Fibroblast of skin of right biceps (primary cell): ENCODE data around the gene L1CAM.

Source experiments
- DNase-seq: peaks from one replicate; pipeline ENCODE4 v3.0.0-alpha.2; 2013

Gene L1CAM

DNA sequence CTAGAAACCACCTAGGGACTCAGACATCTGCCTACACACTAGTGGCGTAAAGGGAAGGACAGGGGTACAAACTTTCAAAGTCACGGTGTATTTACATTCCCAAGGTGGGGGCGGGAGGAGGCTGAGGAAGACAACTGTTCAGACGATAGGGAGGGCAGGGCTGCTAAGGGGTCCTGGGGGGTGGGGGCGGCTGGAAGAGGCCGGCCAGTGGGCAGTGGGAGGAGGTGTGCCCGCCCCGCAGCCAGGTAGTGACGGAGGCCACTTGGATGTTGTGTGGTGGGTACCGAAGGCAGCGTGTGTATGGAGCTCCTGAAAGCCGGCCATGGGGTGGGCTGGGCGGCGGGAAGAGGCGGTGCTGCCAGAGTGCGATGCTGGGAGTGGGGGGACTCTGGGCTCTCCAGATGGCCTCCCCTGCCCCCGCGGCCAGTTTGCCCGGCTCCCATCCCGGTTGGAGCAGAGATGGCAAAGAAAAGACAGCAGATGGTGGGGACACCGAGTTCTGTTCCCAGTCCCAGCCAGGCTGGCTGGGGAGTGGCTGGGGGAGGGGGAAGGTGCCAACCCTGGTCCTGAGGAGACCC lies 24.2 kb downstream of the L1CAM start:
- no peak for DNase-seq

- DNase-seq, result no peak
Measured at GRCh38 chrX:153861151-153861550, 24.8 kb downstream of the L1CAM start.

- DNase-seq, result no peak
Measured at GRCh38 chrX:153857348-153857903, 28.5 kb downstream of the L1CAM start.

- DNase-seq, result no peak
Measured at GRCh38 chrX:153854702-153855101, 31.3 kb downstream of the L1CAM start.

- no peak for DNase-seq
Measured at GRCh38 chrX:153853902-153854267, 32.1 kb downstream of the L1CAM start.

- no peak for DNase-seq
Measured at GRCh38 chrX:153853180-153853901, 32.6 kb downstream of the L1CAM start.

GRCh38 chrX:153851981-153852380 lies 34.0 kb downstream of the L1CAM start:
- no peak for DNase-seq

- DNase-seq, result no peak
Measured at GRCh38 chrX:153848325-153848724, 37.6 kb downstream of the L1CAM start.

- DNase-seq, result no peak
Measured at GRCh38 chrX:153845842-153846241, 40.1 kb downstream of the L1CAM start.

DNA sequence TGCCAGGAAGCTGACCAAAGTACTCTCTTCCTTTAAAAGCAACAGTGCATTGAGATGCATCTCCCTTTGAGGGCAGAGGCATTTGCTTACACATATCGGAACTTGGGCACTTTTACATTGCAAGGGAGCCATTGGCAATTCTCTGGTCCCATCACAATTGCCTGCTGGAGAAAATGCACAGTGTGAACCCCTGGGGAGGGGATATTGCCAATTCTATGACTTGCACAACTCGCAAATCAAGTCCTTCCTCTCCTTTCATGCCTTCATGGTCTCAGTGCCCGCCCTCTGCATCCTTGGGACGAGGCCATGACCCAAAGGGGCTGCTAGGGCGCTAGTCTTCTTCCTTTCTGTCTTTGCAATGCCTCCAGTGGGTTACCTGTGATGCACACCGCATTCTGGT lies 40.8 kb downstream of the L1CAM start:
- DNase-seq, result no peak

- no peak for DNase-seq
Measured at GRCh38 chrX:153844509-153845082, 41.4 kb downstream of the L1CAM start.

DNA sequence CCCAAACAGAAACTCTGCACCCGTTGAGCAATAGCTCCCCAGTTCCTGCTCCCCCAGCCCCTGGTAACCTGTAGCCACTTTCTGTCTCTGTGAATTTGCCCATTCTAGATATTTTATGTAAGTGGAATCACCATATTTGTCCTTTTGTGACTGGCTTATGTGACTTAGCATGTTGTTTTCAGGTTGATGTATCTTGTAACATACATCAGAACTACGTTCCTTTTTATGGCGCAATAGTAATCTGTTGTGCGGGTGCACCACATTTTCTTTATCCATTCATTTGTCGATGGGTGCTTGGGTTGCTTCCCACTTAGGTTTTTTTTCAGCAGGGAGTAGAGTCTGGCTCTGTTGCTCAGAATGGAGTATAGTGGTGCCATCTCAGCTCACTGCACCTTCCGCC lies 49.1 kb downstream of the L1CAM start:
- no peak for DNase-seq

DNA sequence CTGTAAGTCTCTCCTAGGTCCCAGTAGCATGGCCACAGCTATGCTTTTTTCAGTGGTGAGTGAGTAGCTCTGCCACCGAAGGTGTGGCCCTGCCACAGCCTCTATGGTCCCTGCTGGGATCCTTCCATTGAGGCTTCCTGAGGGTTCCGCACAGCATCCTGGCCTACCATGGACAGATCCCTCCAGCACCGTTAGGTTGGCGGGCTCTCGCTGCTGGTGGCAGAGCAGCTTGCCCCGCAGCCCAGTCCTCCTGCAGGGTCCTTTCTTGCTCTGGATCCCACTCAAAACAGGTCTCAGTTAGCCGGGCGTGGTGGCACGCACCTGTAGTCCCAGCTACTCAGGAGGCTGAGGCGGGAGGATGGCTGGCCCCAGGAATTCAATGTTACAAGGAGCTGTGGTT lies 53.2 kb downstream of the L1CAM start:
- no peak for DNase-seq

- no peak for DNase-seq
Measured at GRCh38 chrX:153831429-153832150, 54.4 kb downstream of the L1CAM start.

GRCh38 chrX:153830640-153831428 lies 55.1 kb downstream of the L1CAM start:
- DNase-seq, result no peak

GRCh38 chrX:153829799-153830639 lies 56.0 kb downstream of the L1CAM start, which contains the start of gene PDZD4:
Gene PDZD4 (minus strand): TSS chrX:153830544. CDS start chrX:153830298, 246 bp downstream.
- no peak for DNase-seq

- no peak for DNase-seq
Measured at GRCh38 chrX:153829549-153829798, 56.5 kb downstream of the L1CAM start.

- peak; percentile 44 for DNase-seq
Measured at GRCh38 chrX:153828723-153829548, 57.0 kb downstream of the L1CAM start.

- no peak for DNase-seq
Measured at GRCh38 chrX:153828308-153828707, 57.7 kb downstream of the L1CAM start.

DNA sequence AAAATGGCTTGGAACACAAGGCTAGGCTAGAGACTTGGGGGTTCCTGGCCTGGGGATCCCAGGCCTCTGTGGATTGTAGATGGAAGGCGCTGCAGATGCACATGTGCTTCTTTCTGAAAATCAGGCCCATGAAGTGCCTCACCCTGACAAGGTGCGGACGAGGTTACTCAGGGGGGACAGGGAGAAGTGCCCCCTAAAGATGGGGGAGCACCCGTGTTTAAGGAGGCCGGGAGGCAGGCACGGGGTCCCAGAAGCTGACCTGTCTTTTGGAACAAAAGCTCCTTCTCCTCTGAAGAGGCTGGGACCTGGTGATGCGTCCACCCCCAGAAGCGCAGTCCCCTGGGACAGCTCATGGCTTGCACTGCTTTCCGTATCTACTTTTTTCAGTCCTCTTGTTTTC lies 58.1 kb downstream of the L1CAM start:
- no peak for DNase-seq

DNA sequence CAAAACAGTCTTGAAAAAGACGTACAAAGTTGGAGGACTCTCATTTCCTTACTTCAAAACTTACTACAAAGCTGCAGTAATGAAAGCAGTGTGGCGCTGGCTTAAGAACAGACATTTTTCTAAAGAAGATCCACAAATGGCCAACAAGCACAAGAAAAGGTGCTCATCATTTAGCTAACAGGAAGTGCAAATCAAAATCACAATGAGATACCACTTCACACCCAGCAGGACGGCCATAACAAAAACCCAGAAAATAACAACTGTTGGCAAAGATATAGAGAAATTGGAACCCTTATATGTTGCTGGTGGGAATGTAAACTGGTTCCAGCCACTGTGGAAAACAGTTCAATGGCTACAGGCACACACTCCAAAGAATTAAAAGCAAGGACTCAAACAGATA lies 59.0 kb downstream of the L1CAM start:
- DNase-seq, result no peak
